ENCODE results near the gene ADGRG1.

GRCh38 chr16:57607676-57608461, 20.6 kb upstream of the ADGRG1 start:
- TF ChIP-seq CTCF (IDR thresholded peaks at IDR 0.05): no peak
- TF ChIP-seq POLR2AphosphoS5 (IDR thresholded peaks at IDR 0.05; ENCODE audit: insufficient read depth in 1 of 2, low read depth in 1 of 2): no peak
- TF ChIP-seq POLR2A (IDR thresholded peaks at IDR 0.05): no peak

All from vagina (tissue), 2 donors.